NCI-H82 (cell line): Measurements from ENCODE around the gene RFTN1.

Experiments
- DNase-seq: peaks from one replicate; lab custom pipeline; 2025; lab: John Stamatoyannopoulos, UW

RFTN1 gene

GRCh38 chr3:16304061-16305010 is 209.2 kb downstream of the RFTN1 start:
- DNase-seq = no peak

- DNase-seq = no peak
Measured at GRCh38 chr3:16303037-16303575, 210.4 kb downstream of the RFTN1 start.

GRCh38 chr3:16302082-16302631 is 211.3 kb downstream of the RFTN1 start:
- DNase-seq = no peak

GRCh38 chr3:16301507-16301906 is 212.0 kb downstream of the RFTN1 start:
- no peak for DNase-seq

- DNase-seq = no peak
Measured at GRCh38 chr3:16300881-16301359, 212.6 kb downstream of the RFTN1 start.

- DNase-seq = no peak
Measured at GRCh38 chr3:16300307-16300706, 213.2 kb downstream of the RFTN1 start.

GRCh38 chr3:16299746-16300145 is 213.8 kb downstream of the RFTN1 start:
- DNase-seq = no peak

GRCh38 chr3:16298891-16299290 is 214.6 kb downstream of the RFTN1 start:
- no peak for DNase-seq

GRCh38 chr3:16297997-16298885 is 215.3 kb downstream of the RFTN1 start:
- no peak for DNase-seq

- DNase-seq = no peak
Measured at GRCh38 chr3:16295298-16295890, 218.1 kb downstream of the RFTN1 start.

GRCh38 chr3:16294844-16295243 is 218.7 kb downstream of the RFTN1 start:
- no peak for DNase-seq

GRCh38 chr3:16290827-16291196 is 222.7 kb downstream of the RFTN1 start:
- no peak for DNase-seq

GRCh38 chr3:16290007-16290826 is 223.3 kb downstream of the RFTN1 start:
- peak; percentile 58 for DNase-seq

GRCh38 chr3:16289144-16289889 is 224.2 kb downstream of the RFTN1 start:
- no peak for DNase-seq

- no peak for DNase-seq
Measured at GRCh38 chr3:16288664-16289063, 224.8 kb downstream of the RFTN1 start.

GRCh38 chr3:16286751-16287543 is 226.6 kb downstream of the RFTN1 start:
- no peak for DNase-seq

GRCh38 chr3:16286161-16286560 is 227.3 kb downstream of the RFTN1 start:
- DNase-seq = no peak

- DNase-seq = no peak
Measured at GRCh38 chr3:16284633-16285032, 228.9 kb downstream of the RFTN1 start.

GRCh38 chr3:16280671-16281070 is 232.8 kb downstream of the RFTN1 start:
- no peak for DNase-seq
